GM21367 (cell line): ENCODE data around the gene GSTCD.
"Not testable (repeated sequence)": the region's sequence is repeated elsewhere in the genome, so short reads cannot be mapped to it uniquely, and the experiment has no call there.

Experiments
- ATAC-seq: cut with Tn5 transposase; IDR thresholded peaks from one replicate; pipeline ENCODE4 v1.9.1; 2021; ENCODE audit not compliant: unreplicated experiment

The GSTCD gene

GRCh38 chr4:105805501-105806120, 97.0 kb downstream of the GSTCD start:
- no peak for ATAC-seq

- no peak for ATAC-seq
Observed at GRCh38 chr4:105807496-105807895, 98.9 kb downstream of the GSTCD start.

- ATAC-seq, result no peak
Observed at GRCh38 chr4:105808030-105808749, 99.6 kb downstream of the GSTCD start.

- ATAC-seq, result no peak
Observed at GRCh38 chr4:105808750-105809041, 100.1 kb downstream of the GSTCD start.

- no peak for ATAC-seq
Observed at GRCh38 chr4:105815701-105816100, 107.1 kb downstream of the GSTCD start.

- ATAC-seq, result no peak
Observed at GRCh38 chr4:105822061-105822460, 113.5 kb downstream of the GSTCD start.

GRCh38 chr4:105828074-105828473, 119.5 kb downstream of the GSTCD start:
- no peak for ATAC-seq

GRCh38 chr4:105831189-105831588, 122.6 kb downstream of the GSTCD start:
- no peak for ATAC-seq

GRCh38 chr4:105835177-105835576, 126.6 kb downstream of the GSTCD start:
- ATAC-seq, result no peak

GRCh38 chr4:105836537-105836936, 128.0 kb downstream of the GSTCD start:
- no peak for ATAC-seq

GRCh38 chr4:105837037-105837436, 128.5 kb downstream of the GSTCD start:
- ATAC-seq, result no peak

- ATAC-seq, result no peak
Observed at GRCh38 chr4:105838082-105838481, 129.5 kb downstream of the GSTCD start.

- no peak for ATAC-seq
Observed at GRCh38 chr4:105840426-105841174, 132.0 kb downstream of the GSTCD start.

- ATAC-seq, result no peak
Observed at GRCh38 chr4:105843941-105844340, 135.4 kb downstream of the GSTCD start.

GRCh38 chr4:105845559-105845958, 137.0 kb downstream of the GSTCD start:
- ATAC-seq, result no peak

- ATAC-seq, result not testable (repeated sequence)
Observed at GRCh38 chr4:105848359-105848758, 139.8 kb downstream of the GSTCD start.

- ATAC-seq, result no peak
Observed at GRCh38 chr4:105851196-105851595, 142.6 kb downstream of the GSTCD start.

GRCh38 chr4:105852230-105852629, 143.6 kb downstream of the GSTCD start:
- ATAC-seq, result not testable (repeated sequence)

GRCh38 chr4:105858466-105859040, 150.0 kb downstream of the GSTCD start:
- ATAC-seq, result no peak

GRCh38 chr4:105859233-105859632, 150.6 kb downstream of the GSTCD start:
- ATAC-seq, result no peak

- ATAC-seq, result no peak
Observed at GRCh38 chr4:105870963-105871362, 162.4 kb downstream of the GSTCD start.

- ATAC-seq, result no peak
Observed at GRCh38 chr4:105871997-105872396, 163.4 kb downstream of the GSTCD start.
